Activated CD8-positive, alpha-beta memory T cell treated with anti-CD3 and anti-CD28 coated beads, Interleukin-2, amount 50 U/mL, for 24 hours (primary cell): Measurements from ENCODE around the gene ZSWIM4.

Experiments used
- DNase-seq: peaks from one replicate; pipeline ENCODE4 v3.0.0-alpha.2; 2020; ENCODE audit errors: extremely low read depth

ZSWIM4 gene

DNA sequence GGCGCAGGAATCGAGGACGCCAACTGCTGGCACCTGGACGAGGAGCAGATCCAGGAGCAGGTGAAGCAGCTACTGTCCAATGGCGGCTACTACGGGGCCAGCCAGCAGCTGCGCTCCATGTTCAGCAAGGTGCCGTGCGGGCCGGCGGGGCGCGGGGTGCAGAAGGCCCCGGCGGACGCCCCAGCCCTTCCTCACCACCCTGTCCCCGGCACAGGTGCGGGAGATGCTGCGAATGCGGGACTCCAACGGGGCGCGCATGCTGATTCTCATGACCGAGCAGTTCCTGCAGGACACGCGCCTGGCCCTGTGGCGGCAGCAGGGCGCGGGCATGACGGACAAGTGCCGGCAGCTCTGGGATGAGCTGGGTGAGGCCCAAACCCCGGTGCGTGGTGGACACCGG, 13.6 kb downstream of the ZSWIM4 start:
- no peak for DNase-seq

DNA sequence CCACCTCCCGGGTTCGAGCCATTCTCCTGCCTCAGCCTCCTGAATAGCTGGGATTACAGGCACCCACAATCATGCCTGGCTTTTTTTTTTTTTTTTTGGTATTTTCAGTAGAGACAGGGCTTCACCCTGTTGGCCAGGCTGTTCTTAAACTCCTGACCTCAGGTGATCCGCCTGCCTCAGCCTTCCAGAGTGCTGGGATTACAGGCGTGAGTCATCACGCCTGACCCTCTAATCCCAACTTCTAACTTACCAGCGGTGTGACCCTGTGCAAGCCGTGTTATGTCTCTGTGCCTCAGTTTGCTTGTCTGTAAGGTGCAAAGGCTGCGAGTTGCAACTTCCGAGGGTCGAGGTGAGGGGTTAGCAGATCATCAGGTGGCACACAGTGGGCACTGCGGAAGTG, 17.3 kb downstream of the ZSWIM4 start:
- no peak for DNase-seq

DNA sequence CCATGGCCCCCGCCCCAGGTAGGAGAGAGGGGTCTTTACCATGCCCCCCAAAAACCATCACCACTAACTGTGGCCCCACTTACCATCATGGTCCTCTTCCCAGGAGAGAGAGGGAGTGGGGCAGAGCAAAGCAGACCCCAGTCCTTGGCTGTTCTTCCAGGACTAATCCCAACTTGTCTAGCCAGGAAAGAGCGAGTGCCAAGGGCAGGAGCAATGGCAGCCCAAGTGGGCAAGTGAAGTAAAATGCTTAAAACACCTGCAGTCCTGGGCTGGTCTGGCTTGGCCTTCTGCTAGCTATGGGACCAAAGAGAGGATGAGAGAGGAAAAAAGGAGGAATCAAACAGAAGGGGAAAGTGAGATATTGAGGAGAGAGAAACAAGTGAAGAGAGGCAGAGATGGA, 17.9 kb downstream of the ZSWIM4 start:
- no peak for DNase-seq

DNA sequence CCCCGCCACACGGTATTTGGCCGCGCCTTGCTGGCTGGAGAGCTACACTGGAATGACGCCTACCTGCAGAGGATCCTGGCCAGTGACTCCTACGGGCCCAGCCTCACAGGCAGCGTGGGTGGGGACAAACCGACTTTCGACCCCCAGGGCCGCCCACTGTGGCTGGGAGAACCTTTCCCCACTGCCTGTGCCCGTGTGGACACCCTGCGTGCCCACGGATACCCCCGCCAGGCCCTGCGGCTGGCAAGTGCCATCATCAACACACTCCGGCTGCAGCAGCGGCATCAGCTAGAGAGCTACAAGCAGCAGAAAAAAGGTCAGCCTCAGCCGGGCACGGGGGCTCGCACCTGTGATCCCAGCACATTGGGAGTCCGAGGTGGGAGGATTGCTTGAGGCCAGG, 19.3 kb downstream of the ZSWIM4 start:
- DNase-seq = no peak

DNA sequence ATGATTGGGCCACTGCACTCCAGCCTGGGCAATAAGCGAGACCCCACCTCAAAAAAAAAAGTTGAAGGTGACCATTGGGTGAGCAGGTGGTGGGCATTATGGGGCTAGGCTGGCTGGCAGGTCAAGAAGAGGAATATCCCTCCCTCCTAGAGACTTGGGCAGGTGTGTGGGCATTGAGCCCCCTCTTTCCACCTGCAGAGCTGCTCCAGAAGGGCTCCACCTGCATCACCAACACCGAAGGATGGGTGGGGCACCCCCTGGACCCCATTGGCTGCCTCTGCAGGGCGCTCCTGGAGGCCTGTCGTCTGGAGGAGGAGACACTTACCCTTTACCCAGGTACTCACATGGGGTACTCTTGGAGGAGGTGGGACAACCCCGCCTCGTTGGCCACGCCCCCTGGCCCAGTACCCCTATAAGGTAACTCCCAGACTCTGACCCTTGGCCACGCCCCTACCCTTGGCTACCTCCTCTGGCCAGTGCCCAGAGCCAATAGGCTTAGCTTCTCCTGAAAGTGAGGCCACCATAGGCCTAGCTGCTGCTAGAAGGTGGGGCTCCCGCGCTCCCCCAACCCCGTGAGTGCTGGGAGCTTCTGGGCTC, 21.9 kb downstream of the ZSWIM4 start:
- no peak for DNase-seq

DNA sequence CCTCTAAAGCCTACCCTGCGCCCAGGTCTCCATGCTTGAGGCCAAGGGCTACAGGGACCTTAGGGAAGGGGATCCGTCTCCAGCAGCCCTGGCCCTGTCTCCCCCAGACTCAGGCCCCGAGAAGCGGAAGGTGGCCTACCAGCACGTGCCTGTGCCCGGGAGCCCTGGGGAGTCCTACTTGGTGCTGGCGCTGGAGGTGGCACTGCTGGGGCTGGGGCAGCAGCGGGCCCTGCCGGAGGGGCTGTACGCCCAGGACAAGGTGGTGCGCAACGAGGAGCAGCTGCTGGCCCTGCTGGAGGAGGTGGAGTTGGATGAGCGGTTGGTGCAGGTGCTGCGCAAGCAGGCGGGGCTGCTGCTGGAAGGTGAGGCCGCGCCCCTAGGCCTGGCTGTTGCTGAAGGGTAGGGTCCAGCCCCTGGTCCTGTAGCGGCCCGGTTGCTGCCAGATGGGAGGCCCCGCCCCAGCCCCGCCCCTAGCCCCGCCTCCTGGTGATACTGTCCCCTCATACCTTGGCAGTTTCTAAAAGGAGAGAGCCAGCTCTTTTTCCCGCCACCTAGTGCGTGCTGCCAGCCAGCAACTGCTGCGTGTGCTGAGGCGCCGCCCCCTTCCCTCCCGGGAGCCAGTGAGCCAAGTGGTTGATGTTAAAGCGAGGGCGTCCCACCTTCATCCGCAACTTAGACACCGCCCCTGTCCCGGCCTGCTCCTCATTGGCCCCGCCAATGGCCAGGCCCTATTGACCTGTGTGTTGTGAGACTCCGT, 22.6 kb downstream of the ZSWIM4 start:
- no peak for DNase-seq

DNA sequence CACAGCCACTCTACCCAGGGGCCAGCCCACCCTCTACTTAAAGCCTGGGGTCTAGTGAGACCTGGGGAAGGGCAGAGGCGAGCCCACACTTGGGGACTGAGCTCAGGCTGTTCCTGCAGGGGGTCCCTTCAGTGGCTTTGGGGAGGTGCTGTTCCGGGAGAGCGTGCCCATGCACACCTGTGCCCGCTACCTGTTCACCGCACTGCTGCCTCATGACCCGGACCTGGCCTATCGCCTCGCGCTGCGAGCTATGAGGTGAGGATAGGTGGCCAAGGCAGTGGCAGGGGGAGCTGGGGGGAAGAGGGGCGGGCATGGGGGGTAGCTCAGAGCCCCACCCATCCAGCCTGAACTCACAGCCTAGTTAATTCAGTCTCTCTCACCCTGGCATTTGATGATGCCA, 24.0 kb downstream of the ZSWIM4 start:
- no peak for DNase-seq

DNA sequence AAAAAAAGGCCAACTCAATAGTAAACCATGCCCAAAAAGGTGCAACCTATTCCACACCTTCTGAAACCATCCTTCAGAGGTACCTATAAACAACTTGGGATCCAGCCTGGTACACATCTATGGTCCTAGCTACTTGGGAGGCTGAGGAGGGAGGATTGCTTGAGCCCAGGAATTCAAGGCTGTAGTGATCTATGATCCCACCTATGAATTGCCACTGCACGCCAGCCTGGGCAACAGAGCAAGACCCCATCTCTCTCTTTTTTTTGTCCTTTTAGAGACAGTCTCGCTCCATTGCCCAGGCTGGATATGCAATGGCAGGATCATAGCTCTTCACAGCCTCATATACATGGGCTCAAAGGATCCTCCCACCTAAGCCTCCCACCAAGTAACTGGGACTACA, 26.0 kb downstream of the ZSWIM4 start:
- DNase-seq = no peak

DNA sequence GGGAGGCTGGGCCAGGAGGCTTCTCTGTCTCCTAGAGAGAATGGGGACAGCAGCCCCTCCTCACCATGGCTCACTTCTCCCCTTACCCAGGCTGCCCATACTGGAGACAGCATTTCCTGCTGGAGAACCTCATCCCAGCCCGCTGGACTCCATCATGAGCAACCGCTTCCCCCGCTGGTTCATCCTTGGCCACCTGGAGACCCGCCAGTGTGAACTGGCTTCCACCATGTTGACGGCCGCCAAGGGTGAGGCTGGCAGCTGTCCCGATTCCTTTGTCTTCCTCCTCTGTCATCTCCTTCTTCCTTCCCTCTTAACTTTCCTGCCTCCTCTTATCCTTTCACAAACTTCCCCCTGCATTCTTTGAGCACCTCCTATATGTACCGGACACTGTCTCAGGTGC, 28.0 kb downstream of the ZSWIM4 start:
- no peak for DNase-seq

DNA sequence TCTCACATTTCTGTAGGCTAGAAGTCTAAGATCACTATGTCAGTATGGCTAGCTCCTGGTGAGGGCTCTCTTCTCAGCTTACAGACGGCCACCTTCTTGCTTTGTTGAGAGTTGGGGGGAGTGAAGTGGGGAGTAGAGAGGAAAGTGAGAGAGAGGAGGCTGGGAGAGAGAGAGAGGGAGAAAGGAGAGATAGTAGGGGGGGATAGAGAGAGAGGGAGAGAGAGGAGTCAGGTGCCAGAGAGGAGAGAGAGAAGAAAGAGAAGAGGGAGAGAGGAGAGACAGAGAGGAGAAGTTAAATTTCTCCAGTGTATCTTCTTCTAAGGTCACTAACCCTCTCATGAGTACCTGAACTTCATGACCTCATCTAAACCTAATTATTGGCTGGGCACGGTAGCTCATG, 28.7 kb downstream of the ZSWIM4 start:
- DNase-seq = no peak

DNA sequence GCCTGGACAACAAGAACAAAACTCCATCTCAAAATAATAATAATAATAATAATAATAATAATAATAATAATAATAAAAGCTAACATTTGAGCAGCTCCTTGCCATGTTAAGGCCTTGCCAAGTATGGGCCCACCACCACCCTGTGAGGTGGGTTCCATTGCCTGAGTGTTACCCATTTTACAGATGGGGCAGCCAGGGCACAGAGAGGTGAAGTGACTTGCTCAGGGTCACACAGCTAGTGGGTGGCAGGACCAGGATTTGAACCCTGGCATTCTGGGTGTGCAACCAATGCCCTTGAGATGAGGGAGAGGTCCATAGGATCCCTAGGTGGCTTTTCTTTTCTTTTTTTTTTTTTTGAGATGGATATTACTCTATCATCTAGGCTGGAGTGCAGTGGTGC, 29.5 kb downstream of the ZSWIM4 start:
- no peak for DNase-seq

DNA sequence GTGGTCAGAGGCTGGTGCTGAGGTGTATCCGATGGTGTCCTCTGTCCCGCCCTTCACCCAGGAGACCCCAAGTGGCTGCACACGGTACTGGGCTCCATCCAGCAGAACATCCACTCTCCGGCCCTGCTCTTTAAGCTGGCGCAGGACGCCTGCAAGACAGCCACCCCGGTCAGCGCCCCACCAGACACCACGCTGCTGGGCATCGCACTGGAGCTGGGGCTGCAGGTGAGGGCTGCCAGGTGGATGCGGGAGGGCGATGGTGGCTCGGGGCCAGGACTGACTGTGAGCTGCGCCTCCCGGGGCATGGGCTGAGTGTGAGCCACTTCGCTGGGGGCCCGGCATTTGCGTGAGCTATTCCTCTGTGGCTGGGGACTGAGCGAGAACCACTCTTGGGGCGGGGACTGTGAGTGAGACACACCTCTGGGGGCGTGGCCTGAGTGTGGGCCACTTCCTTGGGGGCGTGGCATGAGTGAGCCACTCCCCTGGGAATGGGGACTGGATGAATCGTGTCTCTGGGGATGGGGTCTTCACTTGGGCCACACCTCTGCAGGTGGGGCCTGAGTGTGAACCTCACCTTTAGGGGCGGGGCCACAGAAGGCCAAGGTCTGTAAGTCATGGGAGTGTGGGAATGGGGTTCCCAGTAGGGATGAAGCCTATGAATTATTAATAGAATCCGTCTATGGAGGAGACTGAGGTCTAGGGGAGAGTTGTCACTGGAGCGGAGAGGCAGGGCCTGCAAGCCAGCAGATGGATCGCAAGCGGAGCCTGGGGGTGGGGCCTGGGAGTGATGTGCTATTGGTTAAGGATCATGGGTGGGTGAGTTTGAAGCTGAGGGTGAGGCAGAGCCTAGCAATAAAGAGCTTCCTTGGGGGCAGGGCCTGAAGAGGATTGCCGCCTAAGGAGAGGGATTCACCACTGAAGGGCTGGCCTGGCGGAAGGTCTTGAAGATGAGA, 30.5 kb downstream of the ZSWIM4 start:
- DNase-seq = no peak

DNA sequence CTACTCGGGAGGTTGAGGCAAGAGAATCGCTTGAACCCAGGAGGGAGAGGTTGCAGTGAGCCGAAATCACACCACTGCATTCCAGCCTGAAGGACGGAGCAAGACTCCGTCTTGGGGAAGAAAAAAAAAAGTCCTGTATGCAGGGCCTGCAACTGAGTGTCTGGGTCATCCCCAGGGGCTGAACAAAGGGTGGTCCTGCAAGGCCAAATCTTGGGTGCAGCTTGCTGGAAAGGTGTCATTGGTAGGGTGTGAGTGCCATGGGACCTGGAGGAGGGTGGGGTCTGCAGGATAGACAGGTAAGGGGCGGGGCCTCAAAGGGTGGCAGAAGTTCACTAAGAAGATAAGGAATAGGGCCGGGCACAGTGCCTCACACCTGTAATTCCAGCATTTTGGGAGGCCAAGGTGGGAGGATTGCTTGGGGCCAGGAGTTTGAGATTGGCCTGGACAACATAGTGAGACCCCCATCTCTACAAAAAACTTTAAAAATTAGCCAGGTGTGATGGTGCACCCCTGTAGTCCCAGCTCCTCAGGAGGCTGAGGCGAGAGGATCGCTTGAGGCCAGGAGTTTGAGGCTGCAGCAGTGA, 31.5 kb downstream of the ZSWIM4 start:
- no peak for DNase-seq

DNA sequence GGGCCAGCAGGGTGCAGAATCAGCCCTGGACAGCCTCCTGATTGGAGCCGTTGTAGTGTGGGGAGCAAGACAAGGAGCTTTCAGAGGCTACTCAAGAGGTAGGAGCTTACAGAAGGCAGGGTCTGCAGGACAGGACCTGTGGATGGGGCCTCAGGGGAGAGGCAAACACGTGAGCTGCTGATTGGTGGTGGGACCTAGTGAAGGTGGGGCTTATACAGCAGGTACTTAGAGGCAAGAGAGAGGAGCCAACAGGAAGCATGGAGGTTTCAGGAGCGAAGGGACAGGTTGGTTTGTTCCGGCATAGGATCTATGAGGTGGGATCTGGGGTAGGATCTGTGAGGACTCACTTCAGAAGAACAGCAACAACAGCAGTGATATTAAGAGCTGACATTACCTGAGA, 32.4 kb downstream of the ZSWIM4 start:
- no peak for DNase-seq

DNA sequence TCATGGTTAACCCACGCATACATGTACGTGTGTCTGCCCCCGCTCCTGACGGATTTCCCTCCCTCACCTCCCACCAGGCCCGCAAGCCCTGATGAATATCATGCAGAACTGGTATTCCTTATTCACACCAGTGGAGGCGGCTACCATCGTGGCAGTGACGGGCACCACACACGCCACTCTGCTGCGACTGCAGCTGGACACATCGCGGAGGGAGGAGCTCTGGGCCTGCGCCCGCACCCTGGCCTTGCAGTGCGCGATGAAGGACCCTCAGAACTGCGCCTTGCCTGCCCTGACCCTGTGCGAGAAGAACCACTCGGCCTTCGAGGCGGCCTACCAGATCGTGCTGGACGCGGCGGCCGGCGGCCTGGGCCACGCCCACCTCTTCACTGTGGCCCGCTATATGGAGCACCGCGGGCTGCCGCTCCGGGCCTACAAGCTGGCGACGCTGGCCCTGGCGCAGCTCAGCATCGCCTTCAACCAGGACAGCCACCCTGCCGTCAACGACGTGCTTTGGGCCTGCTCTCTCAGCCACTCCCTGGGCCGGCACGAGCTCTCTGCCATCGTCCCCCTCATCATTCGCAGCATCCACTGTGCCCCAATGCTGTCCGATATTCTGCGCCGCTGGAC, 35.0 kb downstream of the ZSWIM4 start:
- no peak for DNase-seq

DNA sequence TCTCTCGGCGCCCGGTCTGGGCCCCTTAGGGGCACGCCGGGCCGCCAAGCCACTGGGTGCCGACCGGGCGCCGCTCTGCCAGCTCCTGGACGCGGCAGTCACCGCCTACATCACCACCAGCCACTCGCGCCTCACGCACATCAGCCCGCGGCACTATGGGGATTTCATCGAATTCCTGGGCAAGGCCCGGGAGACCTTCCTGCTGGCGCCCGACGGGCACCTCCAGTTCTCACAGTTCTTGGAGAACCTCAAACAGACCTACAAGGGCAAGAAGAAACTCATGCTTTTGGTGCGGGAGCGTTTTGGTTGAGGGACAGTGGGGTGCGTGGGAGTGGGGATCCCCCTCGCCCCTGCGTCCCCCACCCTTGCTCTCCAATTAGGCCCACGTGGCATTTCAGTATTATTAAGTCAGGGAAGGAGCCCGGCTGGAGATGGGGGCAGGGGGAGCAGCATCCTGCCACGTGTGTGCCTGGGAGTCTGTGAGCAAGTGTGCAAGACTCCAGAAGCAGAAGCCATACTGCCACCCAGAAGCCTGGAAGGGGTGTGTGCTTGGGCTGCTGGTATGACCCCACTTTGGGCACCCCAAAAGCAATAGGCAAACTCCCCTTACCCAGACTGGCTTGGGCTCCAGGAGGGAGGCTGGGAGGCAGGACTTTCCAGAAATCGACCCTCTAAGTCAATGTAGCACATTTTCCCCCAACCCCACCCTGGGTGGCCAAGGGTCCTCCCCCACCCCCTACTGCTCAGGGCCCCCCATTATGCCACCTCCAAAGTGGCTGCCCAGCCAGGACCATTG, 35.7 kb downstream of the ZSWIM4 start:
- DNase-seq = no peak

DNA sequence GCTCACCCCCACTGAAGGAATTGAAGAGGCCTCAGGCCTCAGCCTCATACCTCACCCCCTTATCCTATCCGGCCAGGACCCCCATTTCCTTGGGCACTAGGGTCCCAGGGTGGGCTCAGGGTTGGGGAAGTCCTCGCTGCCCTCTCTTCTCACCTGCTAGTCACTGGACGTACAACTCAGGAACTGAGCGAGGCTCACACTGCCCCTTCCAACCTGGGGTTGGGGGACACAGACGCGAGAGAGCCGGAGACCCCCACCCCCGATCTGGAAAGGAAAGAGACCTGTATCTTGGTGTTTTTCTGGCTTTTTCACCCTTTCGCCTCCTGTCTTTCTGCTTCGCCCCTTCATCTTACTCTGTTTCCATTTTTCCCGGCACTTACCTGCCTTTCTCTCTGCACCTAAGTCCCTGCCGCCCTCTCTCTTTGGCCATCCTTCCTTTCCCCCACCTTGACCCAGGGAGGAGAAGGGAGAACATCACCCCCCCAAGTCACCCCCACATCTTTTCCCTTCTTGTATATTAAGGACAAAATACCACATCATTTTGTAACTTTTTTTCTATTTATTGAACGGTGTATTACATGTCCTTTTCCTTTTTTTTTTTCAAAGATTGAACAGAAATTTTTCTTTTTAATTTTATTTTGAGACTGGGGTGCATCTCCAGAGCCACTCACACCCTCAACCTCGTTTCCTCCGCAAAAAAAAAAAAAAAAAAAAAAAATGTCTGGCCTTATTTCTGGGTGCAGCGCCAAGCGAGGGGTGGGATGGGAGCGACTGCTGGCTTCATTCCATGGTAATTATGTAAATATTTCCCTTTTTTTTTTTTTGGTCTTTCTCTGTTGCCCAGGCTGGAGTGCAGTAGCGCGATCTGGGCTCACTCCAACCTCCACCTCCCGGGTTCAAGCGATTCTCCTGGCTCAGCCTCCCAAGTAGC, 36.6 kb downstream of the ZSWIM4 start:
- no peak for DNase-seq

DNA sequence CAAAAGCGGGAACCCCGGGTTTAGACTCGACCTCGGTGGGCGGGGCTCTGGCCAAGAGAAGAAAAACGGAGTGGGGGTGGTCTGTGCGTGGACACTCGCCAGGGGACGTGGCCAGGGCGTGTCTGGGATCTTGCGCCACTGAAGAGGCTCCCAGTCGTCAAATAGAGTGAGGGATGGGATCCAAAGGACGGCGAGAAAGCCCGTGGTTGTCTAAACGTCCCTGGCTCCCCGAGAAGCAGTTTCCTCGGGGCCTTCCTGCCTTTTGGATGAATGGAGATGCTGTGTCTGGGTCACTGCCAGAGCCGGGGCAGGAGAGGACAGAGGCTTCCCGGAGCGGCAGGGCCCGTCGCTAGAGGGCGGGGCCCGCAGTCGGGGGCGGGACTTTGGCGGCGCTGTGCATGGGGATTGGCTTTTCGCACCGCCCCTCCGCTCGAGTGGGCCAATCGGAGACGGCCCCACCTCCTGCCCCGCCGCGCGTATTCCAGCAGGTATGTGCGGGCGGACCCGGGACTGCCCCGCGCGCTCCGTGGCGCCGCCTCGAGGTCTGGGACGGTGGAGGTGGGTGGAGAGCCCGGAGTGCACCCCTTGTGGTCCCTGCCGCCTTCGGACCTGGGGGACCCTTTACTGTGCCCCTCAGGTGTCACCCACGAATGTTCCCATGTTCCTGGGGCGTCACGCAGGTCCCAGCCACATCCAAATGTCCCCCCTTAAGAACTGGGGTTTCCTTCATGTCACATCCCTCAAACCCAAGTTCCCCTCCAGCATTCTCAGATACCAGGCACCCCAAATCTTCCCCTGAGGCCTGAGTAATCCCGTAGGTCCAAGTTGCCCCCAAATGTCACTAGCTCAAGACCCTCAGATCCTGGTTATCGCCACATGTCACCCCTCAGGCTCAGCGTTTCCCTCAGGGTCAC, 38.3 kb downstream of the ZSWIM4 start:
- no peak for DNase-seq
